Tibial artery (tissue), 4 donors: ENCODE data around the gene CEP85.
"Not testable (repeated sequence)": the region's sequence is repeated elsewhere in the genome, so short reads cannot be mapped to it uniquely, and the experiment has no call there.

Source experiments
- DNase-seq, 2 donors: peaks; one replicate each; pipeline ENCODE4 v3.0.0-alpha.2; 2019
- H3K27ac ChIP-seq, 2 donors: fragments of 200-600 bp; sonication (generic) in 1 of 2; 1 replicate in 1 of 2; 2 replicates in 1 of 2; pipeline ENCODE4 v1.5.1; 2018 to 2019; ENCODE audit warnings: mild to moderate bottlenecking in 1 of 2
- H3K27me3 ChIP-seq, 2 donors: fragments of 200-600 bp; sonication (generic) in 1 of 2; one replicate each; pipeline versions ENCODE4 v1.5.1 to v1.6.0; 2016 to 2019
- H3K36me3 ChIP-seq, 3 donors: fragments of 200-600 bp; sonication (generic) in 2 of 3; one replicate each; pipeline ENCODE4 v1.5.1; 2016 to 2019; ENCODE audit warnings: mild to moderate bottlenecking in 2 of 3
- H3K4me1 ChIP-seq, 4 donors: fragments of 200-600 bp; sonication (generic) in 2 of 4; 1 replicate in 3 of 4; 2 replicates in 1 of 4; pipeline ENCODE4 v1.5.1; 2016 to 2019
- H3K4me3 ChIP-seq, 2 donors: fragments of 200-600 bp; sonication (generic) in 1 of 2; 1 replicate in 1 of 2; 2 replicates in 1 of 2; pipeline ENCODE4 v1.5.1; 2018 to 2019; ENCODE audit warnings: mild to moderate bottlenecking in 2 of 2
- H3K9me3 ChIP-seq, 3 donors: fragments of 200-600 bp; sonication (generic) in 1 of 3; one replicate each; pipeline ENCODE4 v1.5.1; 2016 to 2019
- intact Hi-C: fragments of 100-400 bp; cut with DNase I; formaldehyde crosslinking; loops from one replicate; pipeline ENCODE4 v1.15.0; 2023; ENCODE audit warnings: low total_unique reads
- TF ChIP-seq, protein P1 (sequence below), 2 experiments: fragments of 200-600 bp in 1 of 2; fragments of 450-650 bp in 1 of 2; IDR thresholded peaks; one replicate each; pipeline ENCODE4 v1.5.1; 2017 to 2019; ENCODE audit warnings: antibody characterized with exemption in 2 of 2, mild to moderate bottlenecking in 1 of 2, moderate library complexity in 1 of 2

CEP85 gene

DNA sequence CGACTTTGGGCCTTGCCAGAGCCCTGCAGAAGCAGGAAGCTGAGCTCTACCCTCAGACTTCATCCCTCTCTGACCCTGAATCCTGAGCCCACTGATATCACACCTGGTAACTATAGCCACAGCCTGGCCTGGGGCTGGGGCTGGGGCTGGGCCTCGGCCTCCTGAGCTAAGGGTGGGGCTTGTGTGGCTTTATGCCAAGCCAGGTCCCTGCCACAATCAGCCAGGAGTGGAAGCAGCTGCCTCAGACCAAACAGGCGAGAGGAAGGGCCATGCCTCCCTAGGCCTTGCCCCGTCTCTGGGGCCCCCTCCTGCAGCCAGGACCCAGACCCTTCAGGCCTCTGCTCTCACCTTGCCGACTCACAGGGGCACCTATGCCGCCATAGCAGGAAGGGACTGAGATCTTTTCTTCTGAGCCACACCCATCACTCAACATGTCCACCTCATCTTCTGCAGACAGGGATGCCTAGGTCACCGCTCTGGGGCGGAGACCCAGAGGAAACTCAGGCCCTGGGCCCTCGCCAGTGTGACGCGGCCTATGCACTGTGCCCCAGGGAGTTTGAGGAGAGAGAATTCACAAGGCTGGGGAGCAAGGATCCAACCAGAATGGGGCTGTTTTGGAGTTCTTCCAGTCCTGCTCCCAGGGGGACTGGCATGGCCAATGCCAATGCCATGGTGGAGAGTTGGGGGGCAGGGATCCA is 66.7 kb downstream of the CEP85 start:
- TF ChIP-seq, protein P1, sequence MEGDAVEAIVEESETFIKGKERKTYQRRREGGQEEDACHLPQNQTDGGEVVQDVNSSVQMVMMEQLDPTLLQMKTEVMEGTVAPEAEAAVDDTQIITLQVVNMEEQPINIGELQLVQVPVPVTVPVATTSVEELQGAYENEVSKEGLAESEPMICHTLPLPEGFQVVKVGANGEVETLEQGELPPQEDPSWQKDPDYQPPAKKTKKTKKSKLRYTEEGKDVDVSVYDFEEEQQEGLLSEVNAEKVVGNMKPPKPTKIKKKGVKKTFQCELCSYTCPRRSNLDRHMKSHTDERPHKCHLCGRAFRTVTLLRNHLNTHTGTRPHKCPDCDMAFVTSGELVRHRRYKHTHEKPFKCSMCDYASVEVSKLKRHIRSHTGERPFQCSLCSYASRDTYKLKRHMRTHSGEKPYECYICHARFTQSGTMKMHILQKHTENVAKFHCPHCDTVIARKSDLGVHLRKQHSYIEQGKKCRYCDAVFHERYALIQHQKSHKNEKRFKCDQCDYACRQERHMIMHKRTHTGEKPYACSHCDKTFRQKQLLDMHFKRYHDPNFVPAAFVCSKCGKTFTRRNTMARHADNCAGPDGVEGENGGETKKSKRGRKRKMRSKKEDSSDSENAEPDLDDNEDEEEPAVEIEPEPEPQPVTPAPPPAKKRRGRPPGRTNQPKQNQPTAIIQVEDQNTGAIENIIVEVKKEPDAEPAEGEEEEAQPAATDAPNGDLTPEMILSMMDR (IDR thresholded peaks at IDR 0.05): no peak
- no peak overlapping the region for H3K27ac ChIP-seq
- peak in 1 of 2 donors; percentile 39 for DNase-seq
- H3K4me1 ChIP-seq: peaks cover 0 to 3% (median 2%) of the 10 kb centered on the region in 4 donors
- H3K9me3 ChIP-seq: no peaks in the 10 kb centered on the region
- no peak overlapping the region for H3K4me3 ChIP-seq
- intact Hi-C loops: no loop called here
- H3K36me3 ChIP-seq: peaks cover 0 to 15% (median 0%) of the 10 kb centered on the region in 3 donors
- H3K27me3 ChIP-seq: peaks cover 0 to 3% of the 10 kb centered on the region in 2 donors

DNA sequence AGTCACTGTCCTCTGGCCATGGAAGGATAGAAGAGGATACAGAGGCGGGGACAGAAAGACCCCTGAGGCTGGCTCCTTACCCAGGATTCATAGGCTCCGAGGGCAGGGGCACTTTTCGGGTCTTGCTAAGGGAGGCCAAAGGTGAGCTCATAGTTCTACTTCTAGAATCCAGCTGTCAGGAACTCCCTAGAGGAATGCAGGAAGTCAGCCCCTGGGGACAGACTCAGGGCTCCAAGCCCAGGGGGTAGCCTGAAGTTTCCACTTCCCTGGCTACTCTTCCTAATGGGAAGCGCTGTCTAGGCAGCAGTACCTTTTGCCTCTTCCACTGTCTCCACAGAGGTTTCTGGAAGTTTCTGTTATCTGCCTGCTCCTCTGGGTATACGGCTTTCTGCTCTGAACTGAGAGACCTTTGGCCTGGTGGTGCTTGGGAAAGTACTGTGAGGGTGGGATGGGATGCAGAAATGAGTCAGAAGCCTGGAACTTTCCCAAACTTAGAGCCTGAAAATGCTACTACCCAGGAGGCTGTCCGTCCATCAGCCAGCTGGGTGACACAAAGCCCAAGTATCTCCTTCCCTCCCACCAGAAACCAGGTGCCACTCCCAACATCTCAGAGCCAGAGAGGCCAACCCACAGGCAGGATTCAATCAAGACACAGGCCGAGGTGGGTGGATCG is 68.9 kb downstream of the CEP85 start:
- no peaks in the 10 kb centered on the region for H3K9me3 ChIP-seq
- DNase-seq: no peak
- H3K27ac ChIP-seq: no peak overlapping the region
- TF ChIP-seq, protein P1 (IDR thresholded peaks at IDR 0.05): no peak
- H3K4me1 ChIP-seq: peaks cover 0 to 15% (median 10%) of the 10 kb centered on the region in 4 donors
- H3K27me3 ChIP-seq: peaks cover 0 to 3% of the 10 kb centered on the region in 2 donors
- intact Hi-C loops: no loop called here
- no peaks in the 10 kb centered on the region for H3K36me3 ChIP-seq
- H3K4me3 ChIP-seq: no peak overlapping the region

DNA sequence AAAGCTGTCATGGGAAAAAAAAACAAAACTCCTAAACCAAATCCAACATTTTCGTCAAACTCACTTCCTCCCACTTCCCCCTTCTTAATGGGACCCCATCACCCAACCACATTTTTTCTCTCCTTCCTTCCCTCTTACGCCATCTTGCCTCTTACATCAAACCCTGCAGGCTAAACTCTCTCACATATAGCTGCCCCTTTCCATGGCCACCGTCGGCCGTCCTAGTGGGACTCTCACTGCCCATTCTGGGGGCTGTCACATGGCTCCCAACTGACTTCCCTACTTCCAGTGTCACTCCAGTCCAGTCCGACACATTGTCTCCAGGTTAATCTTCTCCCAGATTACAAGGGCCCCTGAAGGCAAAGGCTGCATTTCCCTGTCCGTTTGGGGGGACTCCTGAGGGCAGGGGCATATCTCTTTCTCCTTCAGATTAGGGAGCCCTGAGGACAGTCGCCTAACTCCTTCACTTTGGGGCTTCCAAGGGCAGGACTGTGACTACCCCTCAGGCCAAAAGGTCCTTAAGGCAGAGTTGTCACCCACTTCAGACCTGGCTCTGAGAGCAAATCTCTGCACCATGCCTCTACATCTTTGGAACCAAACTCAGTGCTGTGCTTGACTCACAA is 71.8 kb downstream of the CEP85 start:
- H3K9me3 ChIP-seq: no peaks in the 10 kb centered on the region
- peaks cover 0 to 15% (median 10%) of the 10 kb centered on the region in 4 donors for H3K4me1 ChIP-seq
- H3K27me3 ChIP-seq: no peaks in the 10 kb centered on the region
- DNase-seq: no peak
- TF ChIP-seq, protein P1 (IDR thresholded peaks at IDR 0.05): no peak
- no peaks in the 10 kb centered on the region for H3K36me3 ChIP-seq
- peak overlapping the region; percentile 14 to 31 for H3K27ac ChIP-seq
- intact Hi-C loops: no loop called here
- peak overlapping the region; percentile 60 to 63 for H3K4me3 ChIP-seq

DNA sequence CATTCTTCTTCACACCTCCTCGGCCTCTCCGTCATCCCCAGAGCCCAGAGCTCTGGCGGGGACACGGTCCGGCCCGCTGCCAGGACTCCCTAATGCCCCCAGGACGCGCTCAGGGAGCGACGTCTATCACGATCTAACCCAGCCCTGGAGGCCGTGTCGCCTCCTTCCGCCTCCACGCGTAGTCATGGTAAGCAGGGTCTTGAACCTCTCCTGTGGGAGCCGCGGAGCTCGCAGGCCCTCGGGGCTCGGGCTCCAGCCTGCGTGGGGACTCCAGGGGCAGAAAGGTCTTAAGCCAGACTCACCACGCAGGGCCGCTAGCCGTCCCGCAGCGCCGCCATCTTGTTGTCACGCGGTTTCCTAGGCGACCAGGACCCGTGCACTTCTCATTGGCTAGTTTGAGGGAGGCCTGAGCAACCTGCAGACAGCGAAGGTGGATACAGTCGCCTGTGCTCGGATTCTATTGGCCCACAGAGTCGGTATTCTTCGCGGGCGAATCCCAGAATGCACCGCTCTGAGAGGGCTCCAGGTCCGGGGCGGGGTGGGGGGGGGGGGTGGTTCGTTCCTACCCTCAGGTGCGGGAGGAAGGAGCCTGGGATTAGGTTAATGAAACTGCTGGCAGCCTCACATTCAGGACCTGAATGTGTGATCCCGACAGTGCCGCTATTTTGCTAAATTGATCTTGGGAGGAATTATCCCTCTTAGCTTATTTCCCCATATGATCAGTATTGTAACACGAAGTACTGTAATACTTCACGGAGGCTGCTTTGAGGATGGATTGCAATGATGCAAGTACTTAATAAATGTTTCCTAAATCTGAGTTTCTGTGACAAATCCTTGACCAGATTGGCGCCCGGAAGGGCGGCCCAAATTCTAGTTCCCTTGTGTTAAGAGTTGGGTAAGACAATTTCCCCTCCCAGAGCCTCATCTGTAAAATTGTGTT is 72.6 kb downstream of the CEP85 start, which contains the start of gene UBXN11:
TSS of gene UBXN11 (minus strand) at position 347 of the 940 bp plus-strand sequence. CDS start 3,753 bp downstream, outside the sequence.
- intact Hi-C loops: no loop called here
- TF ChIP-seq, protein P1 (IDR thresholded peaks at IDR 0.05): no peak
- H3K4me3 ChIP-seq: peak within 1 kb of the TSS; percentile 60 to 63
- DNase-seq: peak; percentile 87 to 90
- H3K4me1 ChIP-seq: peaks cover 0 to 15% (median 10%) of the 10 kb centered on the region in 4 donors
- H3K9me3 ChIP-seq: no peaks in the 10 kb centered on the region
- peak within 1 kb of the TSS; percentile 14 to 31 for H3K27ac ChIP-seq
- no peaks in the 10 kb centered on the region for H3K27me3 ChIP-seq
- H3K36me3 ChIP-seq: no peaks in the 10 kb centered on the region

DNA sequence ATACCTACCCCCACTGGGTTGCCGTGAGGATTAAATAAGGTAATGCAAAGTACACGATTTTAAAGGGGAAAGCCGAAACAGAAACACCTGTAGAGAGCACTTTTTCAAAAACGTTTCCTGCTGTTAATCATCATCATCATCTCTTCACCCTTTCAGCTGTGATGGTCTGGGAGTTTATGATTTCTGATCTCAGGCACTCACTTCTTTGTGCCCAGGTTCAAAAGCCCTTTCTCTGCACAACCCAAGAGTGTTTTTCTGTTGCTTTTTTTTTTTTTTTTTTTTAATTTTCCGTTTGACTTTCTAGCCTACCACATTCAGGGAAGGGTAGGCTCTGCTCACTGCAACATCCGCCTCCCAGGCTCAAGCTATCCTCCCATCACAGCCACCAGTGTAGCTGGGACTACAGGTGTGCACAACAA is 73.4 kb downstream of the CEP85 start:
- Histone ChIP-seq H3K4me1 (peaks cover 0 to 15% (median 10%) of the 10 kb centered on the region in 4 donors), H3K27me3 (no peaks in the 10 kb centered on the region), H3K9me3 (no peaks in the 10 kb centered on the region), H3K27ac (no peak overlapping the region), H3K4me3 (no peak overlapping the region), H3K36me3 (no peaks in the 10 kb centered on the region)
- intact Hi-C loops: no loop called here
- no peak for DNase-seq
- TF ChIP-seq, protein P1 (IDR thresholded peaks at IDR 0.05): no peak

DNA sequence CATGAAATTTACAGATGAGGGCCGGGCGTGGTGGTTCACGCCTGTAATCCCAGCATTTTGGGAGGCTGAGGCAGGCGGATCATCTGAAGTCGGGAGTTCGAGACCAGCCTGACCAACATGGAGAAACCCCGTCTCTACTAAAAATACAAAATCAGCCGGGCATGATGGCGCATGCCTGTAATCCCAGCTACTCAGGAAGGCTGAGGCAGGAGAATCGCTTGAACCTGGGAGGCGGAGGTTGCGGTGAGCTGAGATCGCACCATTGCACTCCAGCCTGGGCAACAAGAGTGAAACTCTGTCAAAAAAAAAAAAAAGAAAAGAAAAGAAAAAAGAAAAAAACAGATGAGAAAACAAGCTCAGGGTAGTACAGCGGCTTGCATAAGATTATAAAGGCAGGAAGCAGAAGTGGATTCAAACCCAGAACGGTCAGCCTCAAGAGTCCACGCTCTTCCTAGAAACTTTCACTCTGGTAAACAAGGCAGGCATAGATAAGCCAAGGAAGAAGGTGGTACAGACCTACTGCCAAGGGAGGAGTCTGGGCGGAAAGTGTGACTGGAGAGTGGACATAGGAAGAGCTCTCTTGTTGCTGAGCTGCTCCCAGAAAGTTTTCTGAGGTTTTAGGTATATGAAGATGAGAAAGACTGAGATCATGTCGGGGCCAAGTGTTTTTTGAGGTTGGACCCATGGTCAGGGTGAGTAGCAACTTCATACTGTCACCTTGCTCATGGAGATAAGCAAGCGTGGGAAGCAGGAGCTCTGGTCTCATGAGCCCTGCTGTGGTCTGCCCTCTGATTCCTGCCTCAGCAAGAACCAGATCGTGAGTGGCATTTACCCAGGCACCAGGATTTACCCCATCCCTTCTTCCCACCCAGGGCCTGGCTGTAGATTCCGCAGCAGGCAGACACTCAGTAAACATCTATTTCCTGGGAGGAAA is 74.2 kb downstream of the CEP85 start:
- H3K9me3 ChIP-seq, H3K36me3 ChIP-seq, H3K4me3 ChIP-seq, intact Hi-C loops, H3K27me3 ChIP-seq, DNase-seq, H3K27ac ChIP-seq: not testable (repeated sequence)
- H3K4me1 ChIP-seq: peaks cover 0 to 15% (median 10%) of the 10 kb centered on the region in 4 donors
